ENCODE data around the gene MAGOH.
"Not testable (repeated sequence)": the region's sequence is repeated elsewhere in the genome, so short reads cannot be mapped to it uniquely, and the experiment has no call there.

The MAGOH gene

DNA sequence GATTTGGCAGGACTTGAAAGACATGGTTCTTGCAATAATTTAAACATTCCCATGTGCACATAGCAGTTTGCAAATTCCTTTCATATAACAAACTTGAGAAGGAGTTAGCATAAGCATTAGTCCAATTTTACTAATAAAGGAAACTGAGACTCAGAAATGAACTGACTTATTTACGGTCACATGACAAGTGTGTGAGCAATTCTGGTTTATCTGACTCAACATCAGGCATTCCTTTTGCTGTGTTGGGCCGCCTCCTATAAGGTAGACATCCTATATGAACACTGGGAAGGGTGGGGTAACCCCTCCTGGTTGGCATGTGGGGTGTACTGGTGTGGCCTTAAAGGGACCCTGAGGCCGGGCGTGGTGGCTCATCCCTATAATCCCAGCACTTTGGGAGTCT, 50.2 kb downstream of the MAGOH start:
- no peak for DNase-seq (ENCODE audit: low read depth in 2 of 3, low spot score in 1 of 3)

GRCh38 chr1:53187401-53187800, 50.9 kb downstream of the MAGOH start:
- DNase-seq (ENCODE audit: low read depth in 2 of 3, low spot score in 1 of 3) = no peak

- DNase-seq (ENCODE audit: low read depth in 2 of 3, low spot score in 1 of 3) = no peak
Observed at GRCh38 chr1:53186533-53186932, 51.8 kb downstream of the MAGOH start.

DNA sequence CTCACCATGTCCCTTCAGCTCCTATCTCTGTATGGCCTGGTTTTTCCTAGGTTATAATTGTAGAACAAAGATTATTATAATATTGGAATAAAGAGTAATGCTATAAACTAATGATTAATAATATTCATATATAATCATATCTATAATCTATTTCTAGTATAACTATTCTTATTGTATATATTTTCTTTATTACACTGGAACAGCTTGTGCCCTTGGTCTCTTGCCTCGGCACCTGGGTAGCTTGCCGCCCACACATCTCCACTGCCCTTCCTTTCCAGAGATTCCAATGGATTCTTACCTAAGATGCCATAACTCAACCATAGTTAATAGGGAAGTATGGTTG, 52.4 kb downstream of the MAGOH start:
- DNase-seq (ENCODE audit: low read depth in 2 of 3, low spot score in 1 of 3) = not testable (repeated sequence)

- no peak for DNase-seq (ENCODE audit: low read depth in 2 of 3, low spot score in 1 of 3)
Observed at GRCh38 chr1:53183095-53183990, 55.0 kb downstream of the MAGOH start.

DNA sequence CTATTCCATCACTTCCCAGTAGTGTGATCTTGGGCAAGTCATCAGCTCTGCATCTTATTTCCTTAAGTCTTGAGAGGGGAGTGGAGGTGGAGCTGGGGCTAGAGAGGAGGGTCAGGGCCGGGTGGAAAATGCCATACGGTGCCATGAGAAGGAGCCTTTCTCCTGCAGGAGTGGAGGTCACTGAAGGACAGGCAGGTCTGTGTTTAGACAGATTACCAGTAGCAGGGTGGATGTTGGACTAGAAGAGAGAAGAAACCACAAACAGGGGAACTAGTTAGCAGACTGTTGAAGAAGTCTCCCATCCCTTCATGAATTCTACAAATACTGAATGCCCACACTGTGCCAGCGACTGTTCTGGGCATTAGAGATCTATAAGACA, 55.6 kb downstream of the MAGOH start:
- DNase-seq (ENCODE audit: low read depth in 2 of 3, low spot score in 1 of 3) = no peak

DNA sequence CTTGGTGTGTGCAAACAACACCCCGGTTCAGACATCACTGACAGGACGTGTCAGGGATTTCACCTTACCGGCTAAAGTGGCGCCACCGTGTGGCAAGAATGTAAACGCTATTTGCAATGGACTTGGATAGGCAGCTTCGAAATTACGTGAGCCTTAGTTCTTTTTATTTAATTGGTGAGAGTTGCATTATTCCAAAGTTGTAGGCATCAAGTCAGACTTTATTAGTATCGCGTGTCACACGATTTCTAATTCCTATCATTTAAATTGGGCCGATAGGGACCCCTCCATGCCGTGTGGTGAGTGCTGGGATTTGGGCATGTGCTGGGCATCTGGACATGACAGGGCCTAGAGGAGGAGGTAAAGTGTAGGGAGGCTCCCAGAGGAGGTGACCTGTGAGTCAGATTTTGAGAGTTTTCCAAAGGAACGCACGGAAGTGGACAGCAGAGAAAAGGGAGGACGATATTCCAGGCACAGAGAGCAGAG, 56.2 kb downstream of the MAGOH start:
- peak; percentile 71 to 84 (median 82) for DNase-seq (ENCODE audit: low read depth in 2 of 3, low spot score in 1 of 3)

DNA sequence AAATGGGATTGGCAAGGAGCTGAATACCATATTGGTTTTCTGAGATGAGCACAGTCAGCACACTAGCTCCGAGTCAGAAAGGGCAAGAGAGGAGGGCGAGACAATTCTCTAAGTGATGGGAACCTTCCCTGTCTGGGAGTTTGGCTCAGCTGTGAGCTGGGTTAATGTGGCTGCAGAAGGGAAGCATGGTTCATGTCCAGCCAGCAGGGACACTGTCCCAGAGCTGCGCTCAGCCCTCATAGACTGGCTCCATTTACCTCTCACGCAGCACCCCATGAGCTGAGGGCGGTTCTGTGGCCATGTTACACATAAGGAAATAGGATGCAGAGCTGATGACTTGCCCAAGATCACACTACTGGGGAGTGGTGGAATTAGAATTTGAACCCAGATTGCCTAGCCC, 57.4 kb downstream of the MAGOH start:
- DNase-seq (ENCODE audit: low read depth in 2 of 3, low spot score in 1 of 3) = no peak

DNA sequence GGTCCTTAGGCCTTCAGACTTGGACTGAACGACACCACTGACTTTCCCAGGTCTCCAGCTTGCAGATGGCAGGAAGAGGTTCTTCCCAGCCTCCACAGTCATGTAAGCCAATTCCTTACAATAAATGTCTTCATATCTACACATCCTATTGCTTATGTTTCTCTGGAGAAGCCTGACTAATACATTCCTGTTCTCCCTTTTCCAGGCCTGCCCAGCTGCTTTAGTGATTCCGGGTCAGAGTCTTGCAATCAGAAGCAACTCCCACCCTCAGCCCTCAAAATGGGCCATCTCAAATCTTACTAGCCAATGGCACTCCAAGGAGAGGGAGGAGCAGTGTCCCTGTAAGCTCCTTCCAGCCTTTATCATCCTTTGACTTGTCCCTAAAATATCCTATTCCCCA, 58.1 kb downstream of the MAGOH start:
- DNase-seq (ENCODE audit: low read depth in 2 of 3, low spot score in 1 of 3) = no peak

Measured in stimulated activated CD4-positive, alpha-beta T cell treated with anti-CD3 and anti-CD28 coated beads, Interleukin-12 subunit alpha, Interleukin-12 subunit beta, amount 100 ng/mL, for 48 hours (primary cell).